H1 (cell line): ENCODE results near the gene ADA. TPM values are rescaled to one million over a fixed set of nuclear protein-coding genes. Genes with fewer than 3 reads are reported as not detected.

Source experiments
- ASH2L ChIP-seq: fragments of 200-600, 300-600 bp; sonication (generic); IDR thresholded peaks from one replicate; pipeline ENCODE4 v1.7.1; 2017; ENCODE audit warnings: low read length
- ATF2 ChIP-seq: IDR thresholded peaks from 2 replicates; pipeline ENCODE4 v1.6.1; 2012; ENCODE audit warnings: low read length, inconsistent platforms
- BRCA1 ChIP-seq: IDR thresholded peaks from 2 replicates; pipeline ENCODE4 v1.6.1; 2012; ENCODE audit warnings: low read depth, low read length, improper control_type of control experiment
- RNF2 ChIP-seq: fragments of 200-900, 300-1000 bp; sonication (generic); IDR thresholded peaks from 2 replicates; pipeline ENCODE4 v1.7.1; 2016; ENCODE audit warnings: borderline replicate concordance, low read depth, mild to moderate bottlenecking, antibody characterized with exemption, low read length; ENCODE audit not compliant: poor library complexity, severe bottlenecking; ENCODE audit errors: missing control alignments
- polyA plus RNA-seq, 7 experiments: library from polyadenylated mRNA; depleted of rRNA in 3 of 7; stranded (reverse) in 5 of 7; unstranded in 2 of 7; fragments of >200 nt in 5 of 7; fragments of 200-250 nt in 2 of 7; gene quantifications; 1 replicate in 5 of 7; 2 replicates in 1 of 7; 4 replicates in 1 of 7; pipeline versions ENCODE4 v1.2.1 to v1.2.3, GENCODE V29; 2011 to 2013; ENCODE audit warnings: missing spikeins in 2 of 7, mixed read lengths in 2 of 7
- total RNA-seq: library from RNA; stranded (reverse); fragmentation: NEBNext Ultra II Directional; extraction: Animal tissue kit (Norgen Biotek cat#: 25700); gene quantifications from 2 replicates; pipeline ENCODE4 v1.2.1, GENCODE V29; 2021

Gene ADA
- total and polyA plus RNA-seq, 2 of the 8 experiments (the other 6 are each of a cell fraction or from before 2014, with no cell fraction given) = 19.9 to 32.8 TPM

- TF ChIP-seq RNF2 (peak; percentile 54), ATF2 (no peak), ASH2L (peak; percentile 76), BRCA1 (no peak)
Measured at GRCh38 chr20:44651684-44652423, at the start of gene ADA (continued).
